ENCODE measurements around the gene LNPK.

LNPK gene

DNA sequence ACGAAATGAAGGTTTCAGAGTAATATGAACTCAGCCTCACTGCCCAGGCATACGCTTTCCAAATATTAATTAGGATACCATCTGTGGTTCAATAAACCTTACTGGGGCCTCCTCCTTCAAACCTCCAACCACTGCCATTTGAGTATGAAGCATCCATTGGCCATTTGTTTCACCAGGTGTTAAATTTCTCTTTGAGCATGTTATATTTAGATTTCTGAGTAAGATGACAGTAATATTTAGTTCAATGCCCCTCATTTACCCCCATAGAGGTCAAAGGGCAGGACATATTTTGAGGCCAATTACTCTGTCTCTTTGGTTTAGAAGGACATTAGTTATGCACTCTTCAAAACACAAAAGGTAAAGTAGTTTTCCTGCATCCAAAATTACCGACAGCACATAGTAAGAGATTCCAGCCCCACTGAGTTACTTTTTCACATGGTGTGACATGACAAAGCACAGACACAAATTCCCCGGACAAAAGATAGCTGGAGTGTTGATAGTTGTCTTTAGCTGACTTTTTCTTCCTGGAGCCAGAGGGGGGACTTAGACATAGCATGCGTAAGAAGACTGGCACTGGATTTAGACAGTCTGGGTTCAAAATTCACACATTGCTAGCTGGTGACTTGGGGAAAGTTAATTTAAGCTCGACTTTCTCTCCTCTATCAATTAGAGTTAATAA is 33.1 kb upstream of the LNPK start:
- H2AK5ac ChIP-seq (ENCODE audit: low read depth, low read length): no peak overlapping the region
- peaks cover 0 to 5% (median 0%) of the 10 kb centered on the region in 3 experiments for H3K27me3 ChIP-seq (ENCODE audit: control insufficient read depth in 3 of 3, insufficient read depth in 3 of 3, low read depth in 1 of 3, low read length in 3 of 3)
- no CpG with 5 or more reads among the region's 6 CpGs for WGBS, 2 donors (ENCODE audit: extremely low coverage in 2 of 2, insufficient read length in 2 of 2, insufficient replicate concordance in 1 of 2)
- DNase-seq (ENCODE audit: low spot score): no peak
- H2BK12ac ChIP-seq (ENCODE audit: low read length): no peak overlapping the region
- no peak overlapping the region for H3K9ac ChIP-seq (ENCODE audit: low read depth, low read length, poor library complexity)
- H3K4me1 ChIP-seq (ENCODE audit: control insufficient read depth in 2 of 2, insufficient read depth in 1 of 2, low read depth in 1 of 2, low read length in 2 of 2): no peaks in the 10 kb centered on the region
- no peak overlapping the region for H4K8ac ChIP-seq (ENCODE audit: low read depth, low read length)
- H3K36me3 ChIP-seq (replicated peaks in 1 of 2; ENCODE audit: control insufficient read depth in 2 of 2, insufficient read depth in 2 of 2, low read length in 2 of 2): no peaks in the 10 kb centered on the region
- no peak overlapping the region for H2BK5ac ChIP-seq (ENCODE audit: low read length)
- no peak overlapping the region for H4K91ac ChIP-seq (ENCODE audit: low read depth, low read length, poor library complexity)
- H3K23ac ChIP-seq (ENCODE audit: low read depth, low read length, poor library complexity): no peak overlapping the region
- no peak overlapping the region for H3K4me3 ChIP-seq (ENCODE audit: low read length in 2 of 2)
- H3K4me2 ChIP-seq (ENCODE audit: insufficient read depth, low read length, poor library complexity, severe bottlenecking): no peak overlapping the region
- no peak overlapping the region for H3K4ac ChIP-seq (ENCODE audit: low read length)
- no peak overlapping the region for H2AFZ ChIP-seq (ENCODE audit: low read length)
- H3K79me1 ChIP-seq (ENCODE audit: low read depth, low read length): no peaks in the 10 kb centered on the region
- H2BK120ac ChIP-seq (ENCODE audit: low read depth, low read length): no peak overlapping the region
- no peak overlapping the region for H3K27ac ChIP-seq (replicated peaks; ENCODE audit: low read length)
- H2BK15ac ChIP-seq (ENCODE audit: low read length): no peak overlapping the region
- no peak overlapping the region for H3K14ac ChIP-seq (ENCODE audit: low read length)
- peaks cover 0 to 2% of the 10 kb centered on the region in 2 donors for H3K9me3 ChIP-seq (replicated peaks in 1 of 2; ENCODE audit: control insufficient read depth in 2 of 2, insufficient read depth in 1 of 2, low read depth in 1 of 2, low read length in 2 of 2)
- no peak overlapping the region for H3K18ac ChIP-seq (ENCODE audit: low read length)

- H2BK120ac ChIP-seq (ENCODE audit: low read depth, low read length): no peak overlapping the region
- no peak overlapping the region for H3K4ac ChIP-seq (ENCODE audit: low read length)
- H3K4me1 ChIP-seq (ENCODE audit: control insufficient read depth in 2 of 2, insufficient read depth in 1 of 2, low read depth in 1 of 2, low read length in 2 of 2): no peaks in the 10 kb centered on the region
- H3K79me1 ChIP-seq (ENCODE audit: low read depth, low read length): no peaks in the 10 kb centered on the region
- H3K4me3 ChIP-seq (ENCODE audit: low read length in 2 of 2): no peak overlapping the region
- no peak overlapping the region for H2AFZ ChIP-seq (ENCODE audit: low read length)
- no peaks in the 10 kb centered on the region for H3K36me3 ChIP-seq (replicated peaks in 1 of 2; ENCODE audit: control insufficient read depth in 2 of 2, insufficient read depth in 2 of 2, low read length in 2 of 2)
- H3K9ac ChIP-seq (ENCODE audit: low read depth, low read length, poor library complexity): no peak overlapping the region
- no peak overlapping the region for H3K14ac ChIP-seq (ENCODE audit: low read length)
- H2AK5ac ChIP-seq (ENCODE audit: low read depth, low read length): no peak overlapping the region
- H2BK15ac ChIP-seq (ENCODE audit: low read length): no peak overlapping the region
- no peak overlapping the region for H2BK5ac ChIP-seq (ENCODE audit: low read length)
- no peak overlapping the region for H2BK12ac ChIP-seq (ENCODE audit: low read length)
- no peak overlapping the region for H4K8ac ChIP-seq (ENCODE audit: low read depth, low read length)
- H3K23ac ChIP-seq (ENCODE audit: low read depth, low read length, poor library complexity): no peak overlapping the region
- DNase-seq (ENCODE audit: low spot score): no peak
- no peak overlapping the region for H3K18ac ChIP-seq (ENCODE audit: low read length)
- no peak overlapping the region for H3K27ac ChIP-seq (replicated peaks; ENCODE audit: low read length)
- peaks cover 0 to 20% (median 0%) of the 10 kb centered on the region in 3 experiments for H3K27me3 ChIP-seq (ENCODE audit: control insufficient read depth in 3 of 3, insufficient read depth in 3 of 3, low read depth in 1 of 3, low read length in 3 of 3)
- no peak overlapping the region for H3K4me2 ChIP-seq (ENCODE audit: insufficient read depth, low read length, poor library complexity, severe bottlenecking)
- no peaks in the 10 kb centered on the region for H3K9me3 ChIP-seq (replicated peaks in 1 of 2; ENCODE audit: control insufficient read depth in 2 of 2, insufficient read depth in 1 of 2, low read depth in 1 of 2, low read length in 2 of 2)
- WGBS, 2 donors (ENCODE audit: extremely low coverage in 2 of 2, insufficient read length in 2 of 2, insufficient replicate concordance in 1 of 2): no CpG with 5 or more reads among the region's 2 CpGs
- no peak overlapping the region for H4K91ac ChIP-seq (ENCODE audit: low read depth, low read length, poor library complexity)
Measured at GRCh38 chr2:176027806-176028205, 25.7 kb upstream of the LNPK start.

DNA sequence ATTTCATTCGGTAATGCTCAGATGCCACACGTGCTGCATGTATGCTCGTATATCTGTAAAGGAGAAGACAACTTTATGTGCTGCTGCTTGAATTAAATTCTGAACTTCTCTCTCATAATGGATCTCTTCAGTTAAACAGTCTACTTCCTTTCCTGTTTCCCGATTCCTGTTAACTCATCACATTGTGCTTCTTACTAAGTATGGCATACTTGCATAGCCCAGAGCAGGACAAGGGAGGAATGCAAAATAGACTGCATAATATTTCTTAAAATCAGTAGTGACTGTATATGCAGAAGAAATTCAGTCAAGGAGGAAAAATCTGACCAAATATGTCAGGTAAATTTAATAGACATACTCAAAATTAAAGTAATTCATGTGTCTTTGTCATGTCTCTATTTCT is 23.9 kb upstream of the LNPK start:
- no peak overlapping the region for H2BK15ac ChIP-seq (ENCODE audit: low read length)
- H4K91ac ChIP-seq (ENCODE audit: low read depth, low read length, poor library complexity): no peak overlapping the region
- H3K4me2 ChIP-seq (ENCODE audit: insufficient read depth, low read length, poor library complexity, severe bottlenecking): no peak overlapping the region
- H3K18ac ChIP-seq (ENCODE audit: low read length): no peak overlapping the region
- H3K9me3 ChIP-seq (replicated peaks in 1 of 2; ENCODE audit: control insufficient read depth in 2 of 2, insufficient read depth in 1 of 2, low read depth in 1 of 2, low read length in 2 of 2): no peaks in the 10 kb centered on the region
- no peak overlapping the region for H3K4me3 ChIP-seq (ENCODE audit: low read length in 2 of 2)
- H2BK120ac ChIP-seq (ENCODE audit: low read depth, low read length): no peak overlapping the region
- H3K23ac ChIP-seq (ENCODE audit: low read depth, low read length, poor library complexity): no peak overlapping the region
- peaks cover 0 to 20% (median 0%) of the 10 kb centered on the region in 3 experiments for H3K27me3 ChIP-seq (ENCODE audit: control insufficient read depth in 3 of 3, insufficient read depth in 3 of 3, low read depth in 1 of 3, low read length in 3 of 3)
- H2BK5ac ChIP-seq (ENCODE audit: low read length): no peak overlapping the region
- H2BK12ac ChIP-seq (ENCODE audit: low read length): no peak overlapping the region
- no peaks in the 10 kb centered on the region for H3K36me3 ChIP-seq (replicated peaks in 1 of 2; ENCODE audit: control insufficient read depth in 2 of 2, insufficient read depth in 2 of 2, low read length in 2 of 2)
- H3K27ac ChIP-seq (replicated peaks; ENCODE audit: low read length): no peak overlapping the region
- no CpG with 5 or more reads among the region's 4 CpGs for WGBS, 2 donors (ENCODE audit: extremely low coverage in 2 of 2, insufficient read length in 2 of 2, insufficient replicate concordance in 1 of 2)
- H3K14ac ChIP-seq (ENCODE audit: low read length): no peak overlapping the region
- H3K4ac ChIP-seq (ENCODE audit: low read length): no peak overlapping the region
- H2AFZ ChIP-seq (ENCODE audit: low read length): no peak overlapping the region
- no peak for DNase-seq (ENCODE audit: low spot score)
- no peaks in the 10 kb centered on the region for H3K79me1 ChIP-seq (ENCODE audit: low read depth, low read length)
- H3K4me1 ChIP-seq (ENCODE audit: control insufficient read depth in 2 of 2, insufficient read depth in 1 of 2, low read depth in 1 of 2, low read length in 2 of 2): no peaks in the 10 kb centered on the region
- no peak overlapping the region for H2AK5ac ChIP-seq (ENCODE audit: low read depth, low read length)
- no peak overlapping the region for H4K8ac ChIP-seq (ENCODE audit: low read depth, low read length)
- no peak overlapping the region for H3K9ac ChIP-seq (ENCODE audit: low read depth, low read length, poor library complexity)

DNA sequence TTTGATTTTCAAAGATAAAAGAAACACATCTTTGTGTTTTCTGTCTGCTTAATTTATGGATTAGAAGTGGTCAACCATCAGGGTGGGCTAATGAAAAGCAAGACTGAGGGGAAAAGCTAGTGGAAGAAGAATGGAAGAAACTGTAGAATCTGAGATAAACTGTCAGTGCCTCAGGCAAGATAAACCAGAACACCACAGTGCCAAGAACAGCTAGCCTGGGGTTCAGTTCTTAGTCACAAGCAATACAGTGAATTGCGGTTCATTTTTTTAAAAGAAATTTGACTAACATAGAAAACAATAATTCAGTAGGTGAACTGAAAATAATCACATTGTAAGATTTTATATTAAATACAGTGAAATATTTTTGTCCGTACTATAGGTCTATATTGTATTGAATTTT is 22.0 kb upstream of the LNPK start:
- Histone ChIP-seq H3K23ac (ENCODE audit: low read depth, low read length, poor library complexity) (no peak overlapping the region), H3K4me2 (ENCODE audit: insufficient read depth, low read length, poor library complexity, severe bottlenecking) (no peak overlapping the region), H2BK12ac (ENCODE audit: low read length) (no peak overlapping the region), H3K4me3 (ENCODE audit: low read length in 2 of 2) (no peak overlapping the region), H3K18ac (ENCODE audit: low read length) (no peak overlapping the region), H3K9me3 (replicated peaks in 1 of 2; ENCODE audit: control insufficient read depth in 2 of 2, insufficient read depth in 1 of 2, low read depth in 1 of 2, low read length in 2 of 2) (no peaks in the 10 kb centered on the region), H3K27me3 (ENCODE audit: control insufficient read depth in 3 of 3, insufficient read depth in 3 of 3, low read depth in 1 of 3, low read length in 3 of 3) (peaks cover 0 to 20% (median 0%) of the 10 kb centered on the region in 3 experiments), H2AFZ (ENCODE audit: low read length) (no peak overlapping the region), H2AK5ac (ENCODE audit: low read depth, low read length) (no peak overlapping the region), H2BK120ac (ENCODE audit: low read depth, low read length) (no peak overlapping the region), H3K9ac (ENCODE audit: low read depth, low read length, poor library complexity) (no peak overlapping the region), H2BK15ac (ENCODE audit: low read length) (no peak overlapping the region), H4K8ac (ENCODE audit: low read depth, low read length) (no peak overlapping the region), H3K14ac (ENCODE audit: low read length) (no peak overlapping the region), H3K4ac (ENCODE audit: low read length) (no peak overlapping the region), H3K4me1 (ENCODE audit: control insufficient read depth in 2 of 2, insufficient read depth in 1 of 2, low read depth in 1 of 2, low read length in 2 of 2) (no peaks in the 10 kb centered on the region), H3K79me1 (ENCODE audit: low read depth, low read length) (no peaks in the 10 kb centered on the region), H4K91ac (ENCODE audit: low read depth, low read length, poor library complexity) (no peak overlapping the region), H3K36me3 (replicated peaks in 1 of 2; ENCODE audit: control insufficient read depth in 2 of 2, insufficient read depth in 2 of 2, low read length in 2 of 2) (no peaks in the 10 kb centered on the region), H3K27ac (replicated peaks; ENCODE audit: low read length) (no peak overlapping the region), H2BK5ac (ENCODE audit: low read length) (no peak overlapping the region)
- WGBS, 2 donors (ENCODE audit: extremely low coverage in 2 of 2, insufficient read length in 2 of 2, insufficient replicate concordance in 1 of 2): no CpG with 5 or more reads among the region's 2 CpGs
- DNase-seq (ENCODE audit: low spot score): no peak
